H1 (cell line): ENCODE data around the gene SLC2A13. TPM values are rescaled to one million over a fixed set of nuclear protein-coding genes. Genes with fewer than 3 reads are reported as not detected.
A peak's percentile ranks its signal among the peaks of the same experiment; 100 is the strongest.

Experiments used
- CTCF ChIA-PET: fragments of 300-600 bp; sonication (Branson Sonifier 250); formaldehyde crosslinking; loops from one replicate; lab custom pipeline; 2021; ENCODE audit not compliant: partially characterized antibody; lab: Charles Lee
- POLR2A ChIA-PET: fragments of 300-600 bp; sonication (Branson Sonifier 250); formaldehyde crosslinking; loops from one replicate; lab custom pipeline; 2021; ENCODE audit warnings: inconsistent platforms; ENCODE audit not compliant: partially characterized antibody; lab: Charles Lee
- DNase-seq, 2 experiments: peaks; one replicate each; pipeline versions ENCODE4 v3.0.0 to v3.0.0-alpha.2; 2010 to 2022; ENCODE audit warnings: low spot score in 2 of 2, low read depth in 1 of 2, mixed read lengths in 1 of 2
- FAIRE-seq: peaks from 2 replicates; lab custom pipeline; 2011; peaks lifted over from hg19 to GRCh38; lab: Jason Lieb, UNC
- H2AFZ ChIP-seq: 2 replicates; pipeline ENCODE4 v1.8.1; 2012; ENCODE audit warnings: low read length, inconsistent platforms
- H2AK5ac ChIP-seq: 2 replicates; pipeline ENCODE4 v1.6.1; 2013; ENCODE audit warnings: low read depth, low read length
- H2BK120ac ChIP-seq: replicated peaks from 2 replicates; pipeline ENCODE3; 2013; ENCODE audit warnings: low read depth, low read length, inconsistent platforms
- H2BK12ac ChIP-seq: 2 replicates; pipeline ENCODE4 v1.6.1; 2013; ENCODE audit warnings: low read depth, low read length
- H2BK15ac ChIP-seq: 2 replicates; pipeline ENCODE4 v1.6.1; 2013; ENCODE audit warnings: low read length
- H2BK20ac ChIP-seq: 2 replicates; pipeline ENCODE4 v1.6.1; 2013; ENCODE audit warnings: low read length
- H2BK5ac ChIP-seq: 2 replicates; pipeline ENCODE4 v1.6.1; 2013; ENCODE audit warnings: low read depth, low read length
- H3K14ac ChIP-seq: 2 replicates; pipeline ENCODE4 v1.6.1; 2013; ENCODE audit warnings: inconsistent platforms; ENCODE audit not compliant: insufficient read length
- H3K18ac ChIP-seq: 2 replicates; pipeline ENCODE4 v1.6.1; 2013; ENCODE audit warnings: low read length; ENCODE audit errors: extremely low read depth
- H3K23ac ChIP-seq: 2 replicates; pipeline ENCODE4 v1.6.1; 2013; ENCODE audit warnings: inconsistent platforms; ENCODE audit not compliant: insufficient read length
- H3K23me2 ChIP-seq: 2 replicates; pipeline ENCODE4 v1.6.1; 2013; ENCODE audit warnings: low read depth, low read length
- H3K27ac ChIP-seq: 2 replicates; pipeline ENCODE4 v1.6.1; 2011; ENCODE audit warnings: low read depth, low read length, inconsistent platforms
- H3K27me3 ChIP-seq, 4 experiments: replicated peaks in 1 of 4; 1 replicate in 1 of 4; 2 replicates in 3 of 4; pipeline versions ENCODE4 v1.6.1 to v1.8.1; 2011 to 2013; ENCODE audit warnings: low read length in 3 of 4, mild to moderate bottlenecking in 3 of 4, inconsistent platforms in 2 of 4, mixed read lengths in 2 of 4, moderate library complexity in 1 of 4; ENCODE audit not compliant: control insufficient read depth in 3 of 4, insufficient read depth in 3 of 4; ENCODE audit errors: extremely low read depth in 1 of 4
- H3K36me3 ChIP-seq, 4 experiments: 2 replicates each; pipeline versions ENCODE4 v1.6.1 to v1.8.1; 2011 to 2013; ENCODE audit warnings: mild to moderate bottlenecking in 4 of 4, low read length in 3 of 4, moderate library complexity in 2 of 4, control low read depth in 1 of 4, inconsistent platforms in 1 of 4; ENCODE audit not compliant: insufficient read depth in 4 of 4, control insufficient read depth in 2 of 4
- H3K4ac ChIP-seq: replicated peaks from 2 replicates; pipeline ENCODE3; 2013; ENCODE audit warnings: low read length, low read depth, mixed read lengths, inconsistent platforms; ENCODE audit not compliant: insufficient read length
- H3K4me1 ChIP-seq, 4 experiments: replicated peaks in 1 of 4; 1 replicate in 1 of 4; 2 replicates in 3 of 4; pipeline versions ENCODE4 v1.6.1 to v1.8.1; 2011 to 2013; ENCODE audit warnings: low read length in 3 of 4, inconsistent platforms in 2 of 4, mixed read lengths in 1 of 4; ENCODE audit not compliant: insufficient read depth in 4 of 4, control insufficient read depth in 3 of 4
- H3K4me2 ChIP-seq, 2 experiments: 2 replicates each; pipeline versions ENCODE4 v1.6.1 to v1.8.1; 2011 to 2013; ENCODE audit warnings: low read depth in 2 of 2, low read length in 2 of 2, control low read depth in 1 of 2, inconsistent platforms in 1 of 2, mild to moderate bottlenecking in 1 of 2; ENCODE audit not compliant: insufficient read depth in 1 of 2
- H3K4me3 ChIP-seq, 4 experiments: fragments of 200-600, 300-600 bp in 1 of 4; sonication (generic), shearing (Covaris generic), sonication (Bioruptor Twin) in 1 of 4; 2 replicates each; pipeline versions ENCODE4 v1.5.1 to v1.8.1; 2011 to 2016; ENCODE audit warnings: low read length in 4 of 4, low read depth in 3 of 4, control low read depth in 2 of 4, inconsistent platforms in 2 of 4, mild to moderate bottlenecking in 2 of 4, mixed read lengths in 1 of 4, moderate library complexity in 1 of 4; ENCODE audit not compliant: insufficient read depth in 2 of 4; ENCODE audit errors: extremely low read depth in 1 of 4
- H3K56ac ChIP-seq: replicated peaks from 2 replicates; pipeline ENCODE3; 2013; ENCODE audit warnings: low read depth, mild to moderate bottlenecking, mixed read lengths, low read length, inconsistent platforms; ENCODE audit not compliant: insufficient read length
- H3K79me1 ChIP-seq: 2 replicates; pipeline ENCODE4 v1.6.1; 2013; ENCODE audit warnings: low read depth, low read length, control low read depth
- H3K79me2 ChIP-seq, 2 experiments: 2 replicates each; pipeline versions ENCODE4 v1.6.1 to v1.8.1; 2012 to 2013; ENCODE audit warnings: low read length in 2 of 2, mild to moderate bottlenecking in 2 of 2, inconsistent platforms in 1 of 2; ENCODE audit not compliant: insufficient read depth in 2 of 2, control insufficient read depth in 1 of 2
- H3K9ac ChIP-seq, 4 experiments: replicated peaks in 1 of 4; 1 replicate in 1 of 4; 2 replicates in 3 of 4; pipeline versions ENCODE4 v1.6.1 to v1.8.1; 2011 to 2013; ENCODE audit warnings: low read depth in 3 of 4, low read length in 3 of 4, control low read depth in 2 of 4, mild to moderate bottlenecking in 2 of 4, moderate library complexity in 2 of 4, inconsistent platforms in 1 of 4; ENCODE audit errors: extremely low read depth in 1 of 4
- H3K9me3 ChIP-seq, 2 experiments: 2 replicates each; pipeline versions ENCODE4 v1.6.1 to v1.8.1; 2012 to 2013; ENCODE audit warnings: mild to moderate bottlenecking in 2 of 2, moderate library complexity in 2 of 2, control low read depth in 1 of 2, inconsistent platforms in 1 of 2, low read depth in 1 of 2, low read length in 1 of 2, mixed read lengths in 1 of 2; ENCODE audit not compliant: insufficient read depth in 2 of 2
- H4K20me1 ChIP-seq, 2 experiments: replicated peaks in 1 of 2; 2 replicates each; pipeline versions ENCODE3 to v1.8.1; 2011 to 2013; ENCODE audit warnings: inconsistent platforms in 2 of 2, low read length in 2 of 2, mild to moderate bottlenecking in 1 of 2; ENCODE audit not compliant: insufficient read depth in 2 of 2, control insufficient read depth in 1 of 2
- H4K5ac ChIP-seq: 2 replicates; pipeline ENCODE4 v1.6.1; 2013; ENCODE audit warnings: low read length, low read depth, mixed read lengths, inconsistent platforms; ENCODE audit not compliant: insufficient read length
- H4K8ac ChIP-seq: 2 replicates; pipeline ENCODE4 v1.8.0; 2013; ENCODE audit warnings: mild to moderate bottlenecking, moderate library complexity, low read length, inconsistent platforms; ENCODE audit not compliant: insufficient read depth; ENCODE audit errors: extremely low read depth
- H4K91ac ChIP-seq: replicated peaks from 2 replicates; pipeline ENCODE3; 2013; ENCODE audit warnings: low read length, mixed read lengths, inconsistent platforms; ENCODE audit not compliant: insufficient read length
- CBX8 ChIP-seq: fragments of 300-800, 300-1000 bp; sonication (generic); IDR thresholded peaks from 2 replicates; pipeline ENCODE4 v1.7.1; 2016; ENCODE audit warnings: low read depth, low read length, borderline replicate concordance
- CREB1 ChIP-seq: IDR thresholded peaks from 2 replicates; pipeline ENCODE4 v1.6.1; 2012; ENCODE audit warnings: inconsistent platforms
- MAFK ChIP-seq: IDR thresholded peaks from 2 replicates; pipeline ENCODE4 v1.6.1; 2012; ENCODE audit warnings: low read depth, mild to moderate bottlenecking, improper control_type of control experiment, low read length
- RAD21 ChIP-seq, 2 experiments: IDR thresholded peaks in 1 of 2; conservative IDR thresholded peaks in 1 of 2; 2 replicates each; pipeline ENCODE4 v1.6.1; 2011; ENCODE audit warnings: low read depth in 2 of 2, low read length in 2 of 2, improper control_type of control experiment in 1 of 2, inconsistent platforms in 1 of 2, mild to moderate bottlenecking in 1 of 2, moderate library complexity in 1 of 2
- WGBS, 2 experiments: shearing (Covaris generic) in 1 of 2; methylation state at CpG; one replicate each; pipeline versions ENCODE4 v1.1.6 to v1.1.7; 2013 to 2015; ENCODE audit warnings: low lambda C conversion rate in 2 of 2, mixed read lengths in 2 of 2, inconsistent platforms in 1 of 2, low coverage in 1 of 2, missing lambda C conversion rate in 1 of 2; ENCODE audit not compliant: insufficient replicate concordance in 2 of 2, insufficient coverage in 1 of 2, insufficient read length in 1 of 2; ENCODE audit errors: extremely low coverage in 1 of 2, missing lambda C conversion rate in 1 of 2; 5-methylcytosine and 5-hydroxymethylcytosine counted together
- polyA plus RNA-seq, 7 experiments: library from polyadenylated mRNA; depleted of rRNA in 3 of 7; stranded (reverse) in 5 of 7; unstranded in 2 of 7; fragments of >200 nt in 5 of 7; fragments of 200-250 nt in 2 of 7; gene quantifications; 1 replicate in 5 of 7; 2 replicates in 1 of 7; 4 replicates in 1 of 7; pipeline versions ENCODE4 v1.2.1 to v1.2.3, GENCODE V29; 2011 to 2013; ENCODE audit warnings: missing spikeins in 2 of 7, mixed read lengths in 2 of 7
- total RNA-seq: library from RNA; stranded (reverse); fragmentation: NEBNext Ultra II Directional; extraction: Animal tissue kit (Norgen Biotek cat#: 25700); gene quantifications from 2 replicates; pipeline ENCODE4 v1.2.1, GENCODE V29; 2021
- TF ChIP-seq, protein P1 (sequence below): IDR thresholded peaks from 2 replicates; pipeline ENCODE4 v1.6.1; 2012; ENCODE audit warnings: inconsistent platforms

SLC2A13 gene
- total and polyA plus RNA-seq, 2 of the 8 experiments (the other 6 are each of a cell fraction or from before 2014, with no cell fraction given) = 2.8 to 9.6 TPM

DNA sequence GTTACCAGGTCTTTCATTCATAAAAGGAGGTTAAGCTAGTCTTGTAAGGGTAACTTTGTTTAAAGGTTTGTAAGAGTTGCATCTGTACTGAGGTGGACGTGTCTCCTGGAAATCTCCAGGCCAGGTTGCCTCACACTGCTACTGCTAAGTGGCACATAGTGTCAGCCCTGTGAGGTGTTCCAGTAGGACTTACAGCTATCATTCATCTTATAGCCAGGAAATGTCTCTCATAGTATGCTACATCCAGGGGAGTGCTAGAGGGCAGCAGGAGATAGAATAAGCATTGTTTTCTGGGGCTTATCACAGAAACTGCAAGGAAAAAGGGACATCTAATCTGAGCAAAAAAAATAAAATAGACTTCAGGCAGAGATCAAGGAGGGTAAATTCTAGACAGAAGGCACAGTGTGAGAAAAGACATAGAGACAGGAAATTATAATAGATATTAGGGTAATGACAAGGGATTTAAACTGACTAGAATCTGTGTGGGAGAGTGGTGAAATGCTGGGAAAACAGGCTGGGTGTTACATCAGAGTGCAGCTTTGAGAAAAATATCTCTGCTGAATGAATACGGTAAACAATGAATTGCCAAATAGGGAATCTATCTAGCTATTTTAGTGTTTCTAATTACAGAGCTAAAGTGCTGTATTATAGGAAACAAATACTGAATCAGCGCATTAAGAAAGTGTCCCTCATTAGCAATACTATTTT is 281.2 kb downstream of the SLC2A13 start:
- DNase-seq = no peak
- no peak overlapping the region for H2AFZ ChIP-seq
- H3K36me3 ChIP-seq = no peaks in the 10 kb centered on the region
- H3K27ac ChIP-seq = no peak overlapping the region
- no peak overlapping the region for H2BK20ac ChIP-seq
- no peak overlapping the region for H3K4ac ChIP-seq
- H2BK12ac ChIP-seq = no peak overlapping the region
- no peak overlapping the region for H4K5ac ChIP-seq
- no peaks in the 10 kb centered on the region for H3K4me1 ChIP-seq
- no peaks in the 10 kb centered on the region for H4K20me1 ChIP-seq
- peak overlapping the region; percentile 51; the same call in 1 of the 2 replicates for H4K8ac ChIP-seq
- H3K79me2 ChIP-seq = no peaks in the 10 kb centered on the region
- no peak overlapping the region for H2BK5ac ChIP-seq
- ChIA-PET POLR2A (no interaction called here), CTCF (interaction anchor here (1.4 kb wide), 1 partner anchor 27 kb away, joined by 5 read pairs; no protein-coding TSS in a partner anchor)
- no peak overlapping the region; the same call in 1 of the 2 replicates for H3K18ac ChIP-seq
- TF ChIP-seq RAD21 (IDR thresholded peaks at IDR 0.05 in 1 of 2, conservative IDR thresholded peaks at IDR 0.05 in 1 of 2; ENCODE audit: low read depth in 2 of 2, low read length in 2 of 2) = peak; percentile 13 to 18; a peak in 3 of 4 replicates
- TF ChIP-seq CREB1 = no peak
- TF ChIP-seq CBX8 = no peak
- no peak for TF ChIP-seq MAFK
- TF ChIP-seq, protein P1, sequence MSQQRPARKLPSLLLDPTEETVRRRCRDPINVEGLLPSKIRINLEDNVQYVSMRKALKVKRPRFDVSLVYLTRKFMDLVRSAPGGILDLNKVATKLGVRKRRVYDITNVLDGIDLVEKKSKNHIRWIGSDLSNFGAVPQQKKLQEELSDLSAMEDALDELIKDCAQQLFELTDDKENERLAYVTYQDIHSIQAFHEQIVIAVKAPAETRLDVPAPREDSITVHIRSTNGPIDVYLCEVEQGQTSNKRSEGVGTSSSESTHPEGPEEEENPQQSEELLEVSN = no peak
- no peak overlapping the region for H3K4me2 ChIP-seq
- no peak for FAIRE-seq
- no peaks in the 10 kb centered on the region for H3K79me1 ChIP-seq
- H3K23me2 ChIP-seq = no peaks in the 10 kb centered on the region
- no peak overlapping the region for H2AK5ac ChIP-seq
- no peaks in the 10 kb centered on the region for H3K27me3 ChIP-seq
- no peak overlapping the region for H4K91ac ChIP-seq
- WGBS, 2 experiments = 90% methylated on average over 3 of the region's 3 CpGs; no CpG with 5 or more reads in 1 of the 2 experiments
- no peak overlapping the region for H3K4me3 ChIP-seq
- H2BK120ac ChIP-seq = no peak overlapping the region
- H3K23ac ChIP-seq = no peak overlapping the region
- no peak overlapping the region for H2BK15ac ChIP-seq
- no peaks in the 10 kb centered on the region for H3K9me3 ChIP-seq
- no peak overlapping the region for H3K56ac ChIP-seq
- no peak overlapping the region for H3K9ac ChIP-seq
- no peak overlapping the region for H3K14ac ChIP-seq
